Esophagus muscularis mucosa (tissue), 3 donors: Measurements from ENCODE around the gene NCL.

Source experiments
- POLR2A ChIP-seq: fragments of 450-650 bp; IDR thresholded peaks from one replicate; pipeline ENCODE4 v1.6.1; 2017; ENCODE audit warnings: antibody characterized with exemption, moderate library complexity, mild to moderate bottlenecking, low read depth
- TF ChIP-seq, protein P1 (sequence below), 3 experiments: fragments of 200-600 bp in 2 of 3; fragments of 450-650 bp in 1 of 3; sonication (generic) in 2 of 3; IDR thresholded peaks; one replicate each; pipeline ENCODE4 v1.5.1; 2017 to 2019; ENCODE audit warnings: antibody characterized with exemption in 3 of 3, mild to moderate bottlenecking in 2 of 3, moderate library complexity in 1 of 3

DNA sequence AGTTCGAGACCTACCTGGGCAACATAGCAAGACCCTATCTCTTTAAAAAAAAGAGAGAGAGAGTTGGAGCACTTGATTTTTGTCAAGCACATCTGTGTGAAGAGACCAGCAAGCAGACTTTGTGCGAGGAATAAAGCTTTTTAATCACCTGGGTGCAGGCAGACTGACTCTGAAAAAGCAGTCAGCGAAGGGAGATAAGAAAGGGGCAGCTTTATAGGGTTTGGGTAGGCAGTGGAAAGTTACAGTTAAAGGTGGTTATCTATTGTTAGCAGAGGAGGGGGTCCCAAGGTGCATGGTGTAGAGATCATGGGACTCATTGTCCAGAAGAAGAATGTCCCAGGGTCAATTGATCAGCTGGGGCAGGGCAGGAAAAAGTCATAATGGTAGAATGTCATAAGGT lies 34.4 kb downstream of the NCL start:
- TF ChIP-seq, protein P1, sequence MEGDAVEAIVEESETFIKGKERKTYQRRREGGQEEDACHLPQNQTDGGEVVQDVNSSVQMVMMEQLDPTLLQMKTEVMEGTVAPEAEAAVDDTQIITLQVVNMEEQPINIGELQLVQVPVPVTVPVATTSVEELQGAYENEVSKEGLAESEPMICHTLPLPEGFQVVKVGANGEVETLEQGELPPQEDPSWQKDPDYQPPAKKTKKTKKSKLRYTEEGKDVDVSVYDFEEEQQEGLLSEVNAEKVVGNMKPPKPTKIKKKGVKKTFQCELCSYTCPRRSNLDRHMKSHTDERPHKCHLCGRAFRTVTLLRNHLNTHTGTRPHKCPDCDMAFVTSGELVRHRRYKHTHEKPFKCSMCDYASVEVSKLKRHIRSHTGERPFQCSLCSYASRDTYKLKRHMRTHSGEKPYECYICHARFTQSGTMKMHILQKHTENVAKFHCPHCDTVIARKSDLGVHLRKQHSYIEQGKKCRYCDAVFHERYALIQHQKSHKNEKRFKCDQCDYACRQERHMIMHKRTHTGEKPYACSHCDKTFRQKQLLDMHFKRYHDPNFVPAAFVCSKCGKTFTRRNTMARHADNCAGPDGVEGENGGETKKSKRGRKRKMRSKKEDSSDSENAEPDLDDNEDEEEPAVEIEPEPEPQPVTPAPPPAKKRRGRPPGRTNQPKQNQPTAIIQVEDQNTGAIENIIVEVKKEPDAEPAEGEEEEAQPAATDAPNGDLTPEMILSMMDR (IDR thresholded peaks at IDR 0.05) = no peak
- no peak for TF ChIP-seq POLR2A
